ENCODE measurements around the gene PRSS56.

The PRSS56 gene

GRCh38 chr2:232486558-232487384 is 33.4 kb upstream of the PRSS56 start:
- in situ Hi-C loops (cut with MboI; ENCODE audit: low sequenced_read_pairs): no loop called here

GRCh38 chr2:232487385-232488096 is 32.6 kb upstream of the PRSS56 start, which contains the start of gene ECEL1:
ECEL1 (minus strand) TSS chr2:232487834; CDS start chr2:232486653, 1,181 bp downstream.
- in situ Hi-C loops (cut with MboI; ENCODE audit: low sequenced_read_pairs): no loop called here

GRCh38 chr2:232488097-232488711 is 32.0 kb upstream of the PRSS56 start:
- in situ Hi-C loops (cut with MboI; ENCODE audit: low sequenced_read_pairs): no loop called here

GRCh38 chr2:232488721-232489300 is 31.4 kb upstream of the PRSS56 start:
- in situ Hi-C loops (cut with MboI; ENCODE audit: low sequenced_read_pairs): no loop called here

- in situ Hi-C loops (cut with MboI; ENCODE audit: low sequenced_read_pairs): no loop called here
These were observed 30.5 kb upstream of the PRSS56 start for GRCh38 chr2:232489516-232490220.

- in situ Hi-C loops (cut with MboI; ENCODE audit: low sequenced_read_pairs): no loop called here
These were observed 29.7 kb upstream of the PRSS56 start for GRCh38 chr2:232490221-232491138.

- in situ Hi-C loops (cut with MboI; ENCODE audit: low sequenced_read_pairs): no loop called here
These were observed 28.9 kb upstream of the PRSS56 start for GRCh38 chr2:232491139-232491780.

- in situ Hi-C loops (cut with MboI; ENCODE audit: low sequenced_read_pairs): no loop called here
These were observed 27.8 kb upstream of the PRSS56 start for GRCh38 chr2:232492236-232492848.

- in situ Hi-C loops (cut with MboI; ENCODE audit: low sequenced_read_pairs): no loop called here
These were observed 27.1 kb upstream of the PRSS56 start for GRCh38 chr2:232492963-232493700.

- in situ Hi-C loops (cut with MboI; ENCODE audit: low sequenced_read_pairs): no loop called here
These were observed 26.3 kb upstream of the PRSS56 start for GRCh38 chr2:232493701-232494474.

- in situ Hi-C loops (cut with MboI; ENCODE audit: low sequenced_read_pairs): no loop called here
These were observed 25.6 kb upstream of the PRSS56 start for GRCh38 chr2:232494542-232494941.

GRCh38 chr2:232495292-232495691 is 24.9 kb upstream of the PRSS56 start:
- in situ Hi-C loops (cut with MboI; ENCODE audit: low sequenced_read_pairs): no loop called here

GRCh38 chr2:232496501-232497270 is 23.5 kb upstream of the PRSS56 start:
- in situ Hi-C loops (cut with MboI; ENCODE audit: low sequenced_read_pairs): no loop called here

- in situ Hi-C loops (cut with MboI; ENCODE audit: low sequenced_read_pairs): no loop called here
These were observed 22.8 kb upstream of the PRSS56 start for GRCh38 chr2:232497348-232497747.

GRCh38 chr2:232498452-232498851 is 21.7 kb upstream of the PRSS56 start:
- in situ Hi-C loops (cut with MboI; ENCODE audit: low sequenced_read_pairs): no loop called here

- in situ Hi-C loops (cut with MboI; ENCODE audit: low sequenced_read_pairs): no loop called here
These were observed 18.8 kb upstream of the PRSS56 start for GRCh38 chr2:232501331-232501771.
